Measurements from ENCODE around the gene ATXN10. TPM values are rescaled to one million over a fixed set of nuclear protein-coding genes. Genes with fewer than 3 reads are reported as not detected.

ATXN10 gene
- total and polyA plus RNA-seq, 2 of the 13 experiments (the other 11 are each of a cell fraction or from before 2014, with no cell fraction given) = 60.1 to 194 TPM

DNA sequence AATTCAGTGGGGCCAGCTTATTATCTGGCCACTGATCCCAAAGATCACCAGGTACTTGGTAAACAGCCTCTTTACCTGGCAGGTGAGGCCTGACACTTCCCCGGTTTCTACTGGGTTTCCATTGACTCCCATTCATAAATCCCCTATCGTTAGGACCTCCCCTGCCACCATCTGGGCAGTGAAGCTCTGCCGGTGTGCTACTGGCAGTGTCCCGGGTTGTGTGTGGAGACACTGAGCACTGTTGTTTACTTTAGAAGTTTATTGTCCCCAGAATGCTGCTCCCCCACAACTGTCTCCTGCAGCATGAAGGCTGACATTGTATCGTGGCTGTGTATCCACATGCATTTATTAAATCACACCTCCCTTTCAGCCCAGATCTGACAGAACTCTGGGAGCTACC, 162.6 kb downstream of the ATXN10 start:
- POLR2A ChIA-PET = no interaction called here
- ATAC-seq (no peak), FAIRE-seq (no peak), DNase-seq (ENCODE audit: low spot score) (no peak)
- CTCF ChIA-PET (ENCODE audit: low intra/inter-chr PET ratio, low total read pairs) = no interaction called here
- no peaks in the 10 kb centered on the region for H4K20me1 ChIP-seq (ENCODE audit: insufficient read depth, low read length)
- no peak overlapping the region for H2AFZ ChIP-seq (ENCODE audit: low read length)
- intact Hi-C loops (cut with micrococcal nuclease; ENCODE audit: unreplicated experiment) (no loop called here), in situ Hi-C loops (cut with HindIII; ENCODE audit: extremely low pct_ligation_motif_present, low pct_unique_long_range_greater_than_20kb) (no loop called here)
- H3K36me3 ChIP-seq (replicated peaks in 1 of 2; ENCODE audit: control insufficient read depth in 1 of 2, insufficient read depth in 2 of 2, low read length in 2 of 2) = peaks cover 7 to 14% of the 10 kb centered on the region in 2 experiments; a peak in 4 of 5 replicates
- no peak overlapping the region for H3K4me2 ChIP-seq (ENCODE audit: low read depth, low read length)
- no peak overlapping the region for H3K9ac ChIP-seq (ENCODE audit: insufficient read depth, low read depth, low read length)
- no peaks in the 10 kb centered on the region for H3K27me3 ChIP-seq (ENCODE audit: control insufficient read depth in 1 of 2, insufficient read depth in 2 of 2, low read length in 2 of 2)
- H3K79me2 ChIP-seq (ENCODE audit: insufficient read depth, low read length) = no peaks in the 10 kb centered on the region
- BruUV-seq (replicated peaks) = no TSS peak
- H3K27ac ChIP-seq (ENCODE audit: extremely low read length, insufficient read depth, low read length) = no peak overlapping the region
- 60% methylated on average over 4 of the region's 5 CpGs for WGBS (ENCODE audit: low lambda C conversion rate)
- no peak overlapping the region for H3K4me3 ChIP-seq (replicated peaks in 1 of 3; ENCODE audit: insufficient read depth in 1 of 3, low read depth in 2 of 3, low read length in 3 of 3)
- no peaks in the 10 kb centered on the region for H3K9me3 ChIP-seq (ENCODE audit: low read length)
- peaks cover 9% of the 10 kb centered on the region for H3K4me1 ChIP-seq (ENCODE audit: insufficient read depth, low read length)
- no peak for TF ChIP-seq SRSF4 (IDR thresholded peaks at IDR 0.05; ENCODE audit: low read depth, low read length, poor library complexity, severe bottlenecking)
- TF ChIP-seq PAXIP1 (CRISPR knock-in tag; conservative IDR thresholded peaks at IDR 0.05) = no peak
- TF ChIP-seq NFYB (CRISPR knock-in tag; IDR thresholded peaks at IDR 0.05) = no peak
- no peak for TF ChIP-seq PAX8 (CRISPR knock-in tag; IDR thresholded peaks at IDR 0.05; ENCODE audit: borderline replicate concordance)
- no peak for TF ChIP-seq UBTF (CRISPR knock-in tag; IDR thresholded peaks at IDR 0.05)
- TF ChIP-seq SRSF1 (optimal IDR thresholded peaks at IDR 0.05; ENCODE audit: low read depth, low read length) = no peak
- no peak for TF ChIP-seq ZNF547 (CRISPR knock-in tag; IDR thresholded peaks at IDR 0.05)
- no peak for TF ChIP-seq ZNF720 (CRISPR knock-in tag; IDR thresholded peaks at IDR 0.05)
- TF ChIP-seq PRDM10 (CRISPR knock-in tag; IDR thresholded peaks at IDR 0.05; ENCODE audit: low read depth) = no peak
- no peak for TF ChIP-seq SP140L (CRISPR knock-in tag; IDR thresholded peaks at IDR 0.05; ENCODE audit: borderline replicate concordance)
- TF ChIP-seq NR2F2 (IDR thresholded peaks at IDR 0.05; ENCODE audit: borderline replicate concordance, low read depth) = no peak
- TF ChIP-seq MXI1 (IDR thresholded peaks at IDR 0.05; ENCODE audit: borderline replicate concordance, low read depth, low read length) = no peak
- TF ChIP-seq NFKBIZ (CRISPR knock-in tag; IDR thresholded peaks at IDR 0.05) = no peak
- no peak for TF ChIP-seq CENPT (CRISPR knock-in tag; IDR thresholded peaks at IDR 0.05; ENCODE audit: low read depth)
- TF ChIP-seq SCMH1 (CRISPR knock-in tag; IDR thresholded peaks at IDR 0.05; ENCODE audit: borderline replicate concordance) = no peak

Data from HepG2 (cell line).